Fibroblast of pulmonary artery (primary cell): ENCODE measurements around the gene NBL1.

Experiments used
- DNase-seq: peaks from one replicate; pipeline ENCODE4 v3.0.0-alpha.2; 2010; ENCODE audit warnings: low read depth
- H3K4me3 ChIP-seq: replicated peaks from 2 replicates; pipeline ENCODE4 v1.5.1; 2011; ENCODE audit warnings: low read depth, mild to moderate bottlenecking, control low read depth, low read length, moderate library complexity
- CTCF ChIP-seq: IDR thresholded peaks from 2 replicates; pipeline ENCODE4 v1.5.1; 2011; ENCODE audit warnings: mild to moderate bottlenecking, control low read depth, low read length, inconsistent platforms; ENCODE audit errors: missing control alignments

The NBL1 gene

GRCh38 chr1:19687414-19687813 lies 43.3 kb downstream of the NBL1 start:
- DNase-seq: no peak
- TF ChIP-seq CTCF: no peak
- no peak overlapping the region for H3K4me3 ChIP-seq

DNA sequence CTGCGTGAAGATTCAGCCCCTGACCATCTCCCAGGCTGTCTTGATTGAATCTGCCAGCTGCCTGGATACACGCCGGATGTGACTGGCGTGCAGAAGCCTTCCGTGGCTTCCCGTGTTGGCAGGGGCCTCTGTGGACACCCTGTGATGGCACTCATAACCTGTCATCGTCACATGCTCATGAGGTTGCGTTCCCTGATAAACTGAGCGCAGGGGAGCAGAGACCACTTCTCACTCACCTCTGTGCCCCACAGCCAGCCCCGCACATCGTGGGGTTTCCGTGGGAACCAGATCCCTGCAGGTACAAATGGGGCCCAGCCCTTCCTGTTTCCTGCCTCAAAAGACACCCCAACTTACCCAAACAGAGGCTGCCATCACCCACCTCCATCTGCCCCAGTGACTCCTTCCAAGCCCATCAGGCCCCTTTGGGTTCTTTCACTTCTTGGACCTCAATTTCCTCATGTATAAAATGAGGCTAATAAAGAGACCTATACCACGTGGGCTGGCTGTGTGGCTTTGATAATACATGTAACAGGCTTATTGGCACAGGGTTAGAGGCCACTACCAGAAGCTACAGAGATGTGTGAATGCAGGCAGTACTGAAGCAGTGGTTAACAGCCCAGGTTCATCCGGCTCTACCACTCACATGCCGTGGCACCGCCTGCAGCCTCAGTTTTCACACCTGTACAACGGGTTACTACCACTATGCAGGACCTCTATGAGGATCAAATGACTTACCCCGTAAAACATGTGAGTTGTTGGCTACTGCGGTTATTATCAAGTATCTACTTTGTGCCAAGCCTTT lies 44.1 kb downstream of the NBL1 start:
- no peak for DNase-seq
- no peak overlapping the region for H3K4me3 ChIP-seq
- TF ChIP-seq CTCF: no peak

GRCh38 chr1:19689085-19689757 lies 45.1 kb downstream of the NBL1 start:
- no peak for TF ChIP-seq CTCF
- no peak overlapping the region for H3K4me3 ChIP-seq
- DNase-seq: no peak

GRCh38 chr1:19689856-19690255 lies 45.7 kb downstream of the NBL1 start:
- no peak for DNase-seq
- no peak overlapping the region for H3K4me3 ChIP-seq
- TF ChIP-seq CTCF: no peak

DNA sequence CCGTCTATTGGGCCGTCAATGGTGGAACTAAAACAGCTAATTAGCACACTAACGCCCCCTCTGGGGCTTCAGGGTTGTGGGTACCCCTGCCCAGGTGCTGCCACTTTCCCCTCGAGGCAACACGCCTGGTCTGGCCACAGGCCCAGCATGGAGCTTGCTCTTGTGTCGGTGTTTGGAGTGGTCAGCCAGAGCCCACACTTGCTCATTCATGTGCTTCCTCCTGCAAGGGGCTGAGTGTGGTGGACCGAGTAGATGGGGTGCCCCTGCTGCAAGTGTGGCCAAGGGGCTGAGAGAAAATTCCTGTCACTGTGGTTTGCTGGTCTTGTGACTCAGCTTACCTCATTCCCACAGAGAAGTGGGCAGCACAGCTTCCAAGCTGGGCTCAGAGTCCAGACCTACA lies 46.2 kb downstream of the NBL1 start:
- H3K4me3 ChIP-seq: no peak overlapping the region
- no peak for DNase-seq
- no peak for TF ChIP-seq CTCF

GRCh38 chr1:19694298-19694697 lies 50.2 kb downstream of the NBL1 start:
- no peak overlapping the region for H3K4me3 ChIP-seq
- no peak for DNase-seq
- TF ChIP-seq CTCF: no peak
